ENCODE measurements around the gene PCGF3.
A peak's percentile ranks its signal among the peaks of the same experiment; 100 is the strongest.

PCGF3 gene

GRCh38 chr4:726235-726787, 20.7 kb downstream of the PCGF3 start (continued):
- TF ChIP-seq ZNF518A (tag by site-specific recombination; conservative IDR thresholded peaks at IDR 0.05; ENCODE audit: low read depth) (no peak), ZNF747 (tag by site-specific recombination; IDR thresholded peaks at IDR 0.05) (no peak), ZNF510 (tag by site-specific recombination; IDR thresholded peaks at IDR 0.05; ENCODE audit: insufficient replicate concordance) (no peak)

GRCh38 chr4:726838-727237, 21.2 kb downstream of the PCGF3 start:
- CTCF ChIA-PET, result no interaction called here
- Histone ChIP-seq H3K9me3 (ENCODE audit: control insufficient read depth, insufficient read depth, low read depth, low read length) (no peaks in the 10 kb centered on the region), H3K36me3 (ENCODE audit: control insufficient read depth in 2 of 2, insufficient read depth in 1 of 2, low read length in 2 of 2) (peaks cover 0 to 36% of the 10 kb centered on the region in 2 experiments; a peak in 1 of 3 replicates), H3K27ac (ENCODE audit: extremely low read depth, low read depth, low read length) (no peak overlapping the region), H3K4me1 (ENCODE audit: control insufficient read depth, insufficient read depth, low read length) (0 out of 2 replicates have a peak, but pooled peaks cover 5% of the 10 kb centered on the region), H3K4me3 (ENCODE audit: low read depth, low read length) (no peak overlapping the region)
- TF ChIP-seq EGR2 (tag by site-specific recombination; IDR thresholded peaks at IDR 0.05; ENCODE audit: low read depth), result 0 out of 2 replicates have a peak, but pooled peaks have one; percentile 29
- TF ChIP-seq ZNF362 (tag by site-specific recombination; IDR thresholded peaks at IDR 0.05), result no peak
- TF ChIP-seq ZNF600 (tag by site-specific recombination; IDR thresholded peaks at IDR 0.05), result peak; percentile 90
- POLR2A ChIA-PET, result no interaction called here

GRCh38 chr4:727576-727975, 21.9 kb downstream of the PCGF3 start:
- Histone ChIP-seq H3K4me1 (ENCODE audit: control insufficient read depth, insufficient read depth, low read length) (0 out of 2 replicates have a peak, but pooled peaks cover 5% of the 10 kb centered on the region), H3K36me3 (ENCODE audit: control insufficient read depth in 2 of 2, insufficient read depth in 1 of 2, low read length in 2 of 2) (peaks cover 0 to 33% of the 10 kb centered on the region in 2 experiments; a peak in 1 of 3 replicates), H3K9me3 (ENCODE audit: control insufficient read depth, insufficient read depth, low read depth, low read length) (no peaks in the 10 kb centered on the region), H3K4me3 (ENCODE audit: low read depth, low read length) (no peak overlapping the region), H3K27ac (ENCODE audit: extremely low read depth, low read depth, low read length) (no peak overlapping the region)
- ChIA-PET POLR2A (no interaction called here), CTCF (interaction anchor here (1.0 to 1.1 kb wide), 2 partner anchors 14 to 44 kb away, joined by 3 read pairs; no protein-coding TSS in a partner anchor)
- TF ChIP-seq FEZF1 (tag by site-specific recombination; IDR thresholded peaks at IDR 0.05), result no peak
- no peak for TF ChIP-seq MZF1 (tag by site-specific recombination; IDR thresholded peaks at IDR 0.05; ENCODE audit: borderline replicate concordance)
- TF ChIP-seq ZNF398 (tag by site-specific recombination; IDR thresholded peaks at IDR 0.05), result no peak
- TF ChIP-seq GFI1B (tag by site-specific recombination; IDR thresholded peaks at IDR 0.05), result no peak
- TF ChIP-seq ZNF366 (tag by site-specific recombination; conservative IDR thresholded peaks at IDR 0.05), result no peak
- no peak for TF ChIP-seq ZNF214 (tag by site-specific recombination; IDR thresholded peaks at IDR 0.05; ENCODE audit: borderline replicate concordance)
- TF ChIP-seq ZNF624 (tag by site-specific recombination; IDR thresholded peaks at IDR 0.05), result no peak
- TF ChIP-seq ZNF138 (tag by site-specific recombination; IDR thresholded peaks at IDR 0.05; ENCODE audit: borderline replicate concordance), result no peak
- no peak for TF ChIP-seq ZNF157 (tag by site-specific recombination; IDR thresholded peaks at IDR 0.05)
- TF ChIP-seq ZSCAN4 (tag by site-specific recombination; IDR thresholded peaks at IDR 0.05), result no peak
- TF ChIP-seq PBX3 (CRISPR knock-in tag; IDR thresholded peaks at IDR 0.05), result no peak
- TF ChIP-seq ZNF404 (tag by site-specific recombination; IDR thresholded peaks at IDR 0.05), result no peak
- no peak for TF ChIP-seq SETDB1 (IDR thresholded peaks at IDR 0.05; ENCODE audit: insufficient read length, low read length)
- no peak for TF ChIP-seq ZNF202 (tag by site-specific recombination; IDR thresholded peaks at IDR 0.05; ENCODE audit: borderline replicate concordance)
- no peak for TF ChIP-seq ZNF843 (tag by site-specific recombination; IDR thresholded peaks at IDR 0.05)
- TF ChIP-seq ZNF423 (tag by site-specific recombination; IDR thresholded peaks at IDR 0.05), result no peak
